Cardiac ventricle fibroblast (primary cell): ENCODE results near the gene PPP4R4. TPM values are rescaled to one million over a fixed set of nuclear protein-coding genes. Genes with fewer than 3 reads are reported as not detected.

Experiments used
- total RNA-seq: library from RNA; depleted of rRNA; stranded (reverse); fragments of >200 nt; gene quantifications from 2 replicates; pipeline ENCODE4 v1.2.3, GENCODE V29; 2015

The PPP4R4 gene
- total RNA-seq: not detected in 2 replicates

GRCh38 chr14:94173885-94174603 is at the start of gene PPP4R4:
TSS of gene PPP4R4 (plus strand) at chr14:94174322. CDS start at chr14:94174466, 144 bp downstream.

GRCh38 chr14:94129111-94129757 is 44.9 kb upstream of the PPP4R4 start, which contains the start of gene IFI27L2:
TSS of gene IFI27L2 (minus strand) at chr14:94129604. CDS start at chr14:94129564, 40 bp downstream.

GRCh38 chr14:94292872-94293577 is 118.9 kb downstream of the PPP4R4 start, which contains the start of gene SERPINA10:
TSS of gene SERPINA10 (minus strand) at chr14:94293268. CDS start at chr14:94290593, 2,675 bp downstream.

GRCh38 chr14:94322648-94323570 is 148.8 kb downstream of the PPP4R4 start, which contains the start of gene SERPINA6:
TSS of gene SERPINA6 (minus strand) at chr14:94323336. CDS start at chr14:94314648, 8,688 bp downstream.

Other genes starting within 250 kb of the PPP4R4 start
- gene FAM181A, start 247.0 kb upstream of the PPP4R4 start, total RNA-seq: not detected in 2 replicates
- gene ASB2, start 197.8 kb upstream of the PPP4R4 start, total RNA-seq: not detected in 2 replicates
- gene CCDC197, start 177.0 kb upstream of the PPP4R4 start, total RNA-seq: not detected in 2 replicates
- gene OTUB2, start 148.0 kb upstream of the PPP4R4 start, total RNA-seq: 0.81 and 0.98 TPM in 2 replicates
- 99.5 and 120 TPM in 2 replicates for gene DDX24, start 93.1 kb upstream of the PPP4R4 start, total RNA-seq
- gene IFI27L1, start 93.0 kb upstream of the PPP4R4 start, total RNA-seq: 9.2 and 15.6 TPM in 2 replicates
- 6.8 and 24.6 TPM in 2 replicates for gene IFI27, start 63.6 kb upstream of the PPP4R4 start, total RNA-seq
- 36.6 and 53.3 TPM in 2 replicates for gene IFI27L2, start 44.7 kb upstream of the PPP4R4 start, total RNA-seq
- not detected in 2 replicates for gene SERPINA10, start 118.9 kb downstream of the PPP4R4 start, total RNA-seq
- 3.5 TPM in 1 of 2 replicates, not detected in the other for gene SERPINA6, start 149.0 kb downstream of the PPP4R4 start, total RNA-seq
- gene SERPINA2, start 192.4 kb downstream of the PPP4R4 start, total RNA-seq: not detected in 2 replicates
- gene SERPINA1, start 214.3 kb downstream of the PPP4R4 start, total RNA-seq: 0.20 TPM in 1 of 2 replicates, not detected in the other